Measurements from ENCODE around the gene KRTAP3-3.
"Not testable (repeated sequence)": the region's sequence is repeated elsewhere in the genome, so short reads cannot be mapped to it uniquely, and the experiment has no call there.

The KRTAP3-3 gene

DNA sequence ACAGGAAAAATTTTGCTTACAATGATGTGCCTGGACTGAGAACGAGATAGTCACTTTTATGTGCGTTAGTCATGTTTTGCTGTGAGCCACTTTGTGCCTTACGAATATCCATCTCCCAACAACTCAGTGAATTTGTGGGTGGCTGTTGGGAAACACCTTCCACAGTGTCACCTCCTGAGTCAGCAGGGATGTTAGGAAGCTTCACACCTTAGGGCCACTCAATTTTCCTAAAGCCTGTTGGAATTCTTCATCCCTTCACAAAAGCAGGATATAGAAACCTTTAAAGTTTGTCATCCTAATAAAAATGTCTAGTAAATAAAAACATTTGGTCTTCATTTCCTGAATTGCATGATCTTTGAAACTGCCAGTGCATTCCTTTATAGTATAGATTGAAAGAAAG, 19.2 kb upstream of the KRTAP3-3 start:
- Mint-ChIP-seq H3K4me1 (no peaks in the 10 kb centered on the region), H3K27ac (no peak overlapping the region), H3K4me3 (no peak overlapping the region), H3K27me3 (no peaks in the 10 kb centered on the region), H3K9me3 (no peaks in the 10 kb centered on the region), H3K36me3 (ENCODE audit: low read depth) (no peaks in the 10 kb centered on the region)
- DNase-seq, result no peak
- no peak for ATAC-seq

DNA sequence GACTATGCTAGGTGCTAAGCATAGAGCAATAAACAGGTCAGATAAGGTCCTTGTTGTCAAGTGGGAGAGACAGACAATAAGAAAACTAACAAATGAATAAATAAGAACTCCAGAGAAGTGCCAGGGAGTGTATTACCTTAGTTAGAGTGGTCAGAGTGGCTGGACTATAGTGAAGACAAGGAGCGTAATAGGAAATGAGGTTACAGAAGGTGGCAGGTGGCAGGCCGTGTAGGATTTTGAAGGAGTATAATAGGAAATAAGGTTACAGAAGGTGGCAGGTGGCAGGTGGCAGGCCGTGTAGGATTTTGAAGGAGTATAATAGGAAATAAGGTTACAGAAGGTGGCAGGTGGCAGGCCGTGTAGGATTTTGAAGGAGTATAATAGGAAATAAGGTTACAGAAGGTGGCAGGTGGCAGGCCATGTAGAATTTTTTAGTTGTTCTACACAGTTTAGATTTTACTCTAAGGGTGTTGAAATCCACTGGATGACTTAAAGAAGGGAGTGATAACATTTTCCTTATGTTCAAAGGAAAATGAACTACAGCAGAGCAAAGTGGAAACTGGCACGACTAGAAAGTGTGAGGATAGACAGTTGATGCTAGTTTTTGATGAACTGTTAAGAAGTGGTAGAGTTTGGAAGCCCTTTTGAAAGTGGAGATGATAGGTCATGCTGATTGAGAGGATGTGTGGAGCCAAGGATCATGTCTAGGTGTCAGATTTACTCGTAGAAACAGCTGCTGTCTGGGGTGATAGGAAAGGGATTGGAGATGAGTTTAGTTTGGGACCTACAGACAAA, 18.6 kb upstream of the KRTAP3-3 start:
- Mint-ChIP-seq H3K4me1 (no peaks in the 10 kb centered on the region), H3K4me3 (no peak overlapping the region), H3K27me3 (no peaks in the 10 kb centered on the region), H3K9me3 (no peaks in the 10 kb centered on the region), H3K36me3 (ENCODE audit: low read depth) (no peaks in the 10 kb centered on the region), H3K27ac (no peak overlapping the region)
- DNase-seq, result no peak
- ATAC-seq, result no peak

DNA sequence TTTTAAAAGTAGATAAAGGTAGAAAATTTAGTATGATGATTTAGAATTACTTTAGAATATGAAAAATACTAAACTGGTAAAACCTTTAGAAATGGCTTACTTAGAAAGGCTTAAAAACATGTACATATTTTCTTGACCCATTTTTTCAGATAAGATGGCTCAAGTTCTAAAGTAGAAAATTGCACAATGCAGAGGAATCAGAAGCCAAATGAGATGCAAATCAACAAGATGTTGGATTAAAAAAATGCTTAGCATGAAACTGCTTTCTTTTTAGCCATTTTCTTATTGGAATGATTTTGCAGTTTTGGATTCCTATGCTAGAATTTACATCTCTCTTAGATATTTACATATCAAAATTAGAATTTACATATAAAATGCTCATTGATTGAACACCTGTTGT, 16.5 kb upstream of the KRTAP3-3 start:
- H3K4me3 Mint-ChIP-seq, result no peak overlapping the region
- no peaks in the 10 kb centered on the region for H3K27me3 Mint-ChIP-seq
- H3K27ac Mint-ChIP-seq, result no peak overlapping the region
- H3K36me3 Mint-ChIP-seq (ENCODE audit: low read depth), result no peaks in the 10 kb centered on the region
- DNase-seq (no peak), ATAC-seq (no peak)
- no peaks in the 10 kb centered on the region for H3K4me1 Mint-ChIP-seq
- no peaks in the 10 kb centered on the region for H3K9me3 Mint-ChIP-seq

DNA sequence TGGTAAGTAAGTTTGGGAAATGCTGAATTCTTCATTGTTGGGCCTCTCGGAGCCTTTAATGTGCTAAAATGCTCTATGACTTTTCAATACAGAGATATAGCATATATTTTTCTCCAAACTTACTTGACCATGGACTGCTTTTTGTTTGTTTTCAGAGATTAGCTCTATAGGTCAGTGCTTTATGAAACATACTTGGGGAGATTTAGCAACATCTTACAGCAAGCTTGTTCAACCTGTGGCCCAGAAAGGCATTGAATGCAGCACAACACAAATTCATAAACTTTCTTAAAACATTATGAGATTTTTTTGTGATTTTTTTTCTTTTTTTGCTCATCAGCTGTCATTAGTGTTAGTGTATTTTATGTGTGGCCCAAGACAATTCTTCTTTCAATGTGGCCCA, 16.0 kb upstream of the KRTAP3-3 start:
- no peak for DNase-seq
- H3K4me3 Mint-ChIP-seq, result no peak overlapping the region
- no peaks in the 10 kb centered on the region for H3K4me1 Mint-ChIP-seq

DNA sequence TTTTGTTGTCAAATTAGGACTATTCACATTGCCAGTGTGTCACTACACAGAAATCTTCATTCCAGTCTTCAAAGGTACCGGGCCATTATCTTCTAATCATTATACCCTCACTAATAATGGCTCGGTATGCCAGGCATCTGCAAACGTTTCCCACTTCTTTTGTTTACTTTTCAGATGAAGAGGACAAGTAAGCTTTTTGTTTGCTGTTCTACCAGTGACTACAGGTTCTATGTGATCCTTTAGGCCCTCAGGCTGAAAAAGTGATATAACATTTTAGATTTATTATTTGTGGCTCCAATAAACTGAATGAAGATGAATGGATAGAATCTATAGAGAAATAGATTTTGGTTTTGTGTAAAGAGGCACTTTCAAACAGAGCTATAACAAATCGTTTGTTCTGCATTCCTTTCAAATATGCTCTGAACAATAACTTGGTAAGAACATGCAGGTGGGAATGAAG, 15.4 kb upstream of the KRTAP3-3 start:
- Mint-ChIP-seq H3K27me3 (no peaks in the 10 kb centered on the region), H3K4me1 (no peaks in the 10 kb centered on the region), H3K4me3 (no peak overlapping the region), H3K36me3 (ENCODE audit: low read depth) (no peaks in the 10 kb centered on the region), H3K27ac (no peak overlapping the region), H3K9me3 (no peaks in the 10 kb centered on the region)
- ATAC-seq (no peak), DNase-seq (no peak)

More for the DNA sequence above, 16.0 kb upstream of the KRTAP3-3 start:
- Mint-ChIP-seq H3K9me3 (no peaks in the 10 kb centered on the region), H3K27me3 (no peaks in the 10 kb centered on the region), H3K27ac (no peak overlapping the region), H3K36me3 (ENCODE audit: low read depth) (no peaks in the 10 kb centered on the region)
- no peak for ATAC-seq

DNA sequence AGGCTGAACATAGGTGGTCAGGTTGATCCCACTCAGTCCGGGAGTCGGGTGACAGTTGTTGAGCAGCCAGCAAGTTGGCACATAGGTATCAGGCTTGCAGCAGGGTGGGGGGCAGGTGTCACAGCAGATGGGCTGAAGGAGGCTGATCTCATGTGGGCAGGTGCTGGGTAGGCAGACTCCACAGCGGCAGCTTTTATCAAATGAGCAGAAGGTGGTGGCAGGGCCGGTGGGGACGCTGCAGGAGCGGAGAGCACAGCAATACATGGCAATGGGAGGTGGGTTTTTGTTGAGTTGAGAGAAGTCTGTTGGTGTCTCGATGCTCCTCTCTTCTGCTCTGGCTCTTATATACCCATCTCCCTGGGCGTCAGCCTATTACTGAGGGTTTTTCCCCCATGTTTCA, 14.8 kb upstream of the KRTAP3-3 start, which contains the start of gene KRTAP3-1:
Gene KRTAP3-1 (minus strand): TSS at position 318 of the 400 bp plus-strand sequence. CDS start 54 bp downstream, at position 264.
- H3K27ac Mint-ChIP-seq, result no peak within 1 kb of the TSS
- peaks cover 2% of the 10 kb centered on the region for H3K27me3 Mint-ChIP-seq
- DNase-seq (no peak), ATAC-seq (no peak)
- H3K36me3 Mint-ChIP-seq (ENCODE audit: low read depth), result no peaks in the 10 kb centered on the region
- no peaks in the 10 kb centered on the region for H3K4me1 Mint-ChIP-seq
- no peaks in the 10 kb centered on the region for H3K9me3 Mint-ChIP-seq
- no peak within 1 kb of the TSS for H3K4me3 Mint-ChIP-seq

DNA sequence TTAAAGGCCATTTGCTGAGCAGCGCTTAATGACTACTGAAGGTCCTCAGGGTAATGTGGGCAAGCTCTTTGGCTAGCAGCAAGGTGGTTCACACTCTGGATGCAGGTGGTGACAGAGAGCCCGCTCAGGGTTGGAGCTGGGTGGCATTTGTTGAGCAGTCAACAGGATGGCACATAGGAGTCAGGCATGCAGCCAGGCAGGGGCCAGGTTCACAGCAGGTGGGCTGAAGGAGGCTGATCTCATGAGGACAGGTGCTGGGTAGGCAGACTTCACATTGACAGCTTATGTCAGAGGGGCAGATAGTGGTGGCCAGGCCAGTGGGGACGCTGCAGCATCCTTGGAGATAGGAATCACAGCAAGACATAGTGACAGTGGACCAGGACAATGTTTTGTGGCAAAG, 10.4 kb upstream of the KRTAP3-3 start:
- no peak overlapping the region for H3K4me3 Mint-ChIP-seq
- no peaks in the 10 kb centered on the region for H3K9me3 Mint-ChIP-seq

DNA sequence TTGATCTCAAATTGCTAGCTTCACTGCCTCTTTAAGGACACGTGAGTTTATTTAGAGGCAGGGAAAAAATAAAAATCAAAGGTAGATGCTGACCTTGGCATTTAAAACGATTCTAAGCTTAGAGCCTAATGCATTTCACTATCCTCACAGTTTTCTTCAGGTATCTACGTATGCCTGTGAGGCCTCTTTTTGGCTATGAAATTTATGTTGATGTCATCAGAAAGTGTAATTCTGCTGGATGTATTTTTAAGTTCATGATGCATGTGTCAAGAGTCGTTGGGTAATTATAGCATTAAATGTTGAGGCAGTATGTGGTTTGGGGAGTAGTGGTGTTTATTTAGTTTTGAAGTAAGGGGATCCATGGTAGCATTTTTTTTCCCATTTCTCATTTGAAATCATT, 10.0 kb upstream of the KRTAP3-3 start:
- Mint-ChIP-seq H3K27ac (no peak overlapping the region), H3K27me3 (peaks cover 20% of the 10 kb centered on the region), H3K4me3 (no peak overlapping the region), H3K4me1 (no peaks in the 10 kb centered on the region), H3K9me3 (no peaks in the 10 kb centered on the region), H3K36me3 (ENCODE audit: low read depth) (no peaks in the 10 kb centered on the region)
- DNase-seq, result no peak
- ATAC-seq, result no peak

More for the DNA sequence above, 10.4 kb upstream of the KRTAP3-3 start:
- no peak for DNase-seq
- H3K36me3 Mint-ChIP-seq (ENCODE audit: low read depth), result no peaks in the 10 kb centered on the region
- H3K27me3 Mint-ChIP-seq, result peaks cover 19% of the 10 kb centered on the region
- ATAC-seq, result no peak
- H3K27ac Mint-ChIP-seq, result no peak overlapping the region
- no peaks in the 10 kb centered on the region for H3K4me1 Mint-ChIP-seq

DNA sequence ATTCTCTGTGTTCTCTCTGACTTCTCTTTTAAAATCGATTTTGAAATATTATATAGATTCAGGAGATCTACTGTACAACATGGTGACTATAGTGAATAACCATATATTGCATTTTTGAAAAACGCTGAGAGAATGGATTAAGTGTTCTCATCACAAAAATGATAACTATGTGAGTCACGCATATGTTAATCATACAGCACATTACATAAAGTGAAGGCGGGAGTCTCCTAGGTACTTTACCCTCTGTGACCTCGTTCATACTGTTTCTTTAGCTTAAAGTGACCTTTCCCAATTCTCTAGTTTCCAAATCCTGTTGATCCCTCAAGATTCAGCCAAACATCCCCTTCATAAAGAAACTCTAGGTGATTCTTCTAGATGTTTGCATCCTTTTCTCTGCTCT, 8.8 kb upstream of the KRTAP3-3 start:
- H3K9me3 Mint-ChIP-seq, result no peaks in the 10 kb centered on the region
- ATAC-seq (no peak), DNase-seq (no peak)
- H3K4me1 Mint-ChIP-seq, result no peaks in the 10 kb centered on the region
- H3K27ac Mint-ChIP-seq, result no peak overlapping the region
- H3K36me3 Mint-ChIP-seq (ENCODE audit: low read depth), result no peaks in the 10 kb centered on the region
- H3K27me3 Mint-ChIP-seq, result peaks cover 26% of the 10 kb centered on the region
- no peak overlapping the region for H3K4me3 Mint-ChIP-seq

DNA sequence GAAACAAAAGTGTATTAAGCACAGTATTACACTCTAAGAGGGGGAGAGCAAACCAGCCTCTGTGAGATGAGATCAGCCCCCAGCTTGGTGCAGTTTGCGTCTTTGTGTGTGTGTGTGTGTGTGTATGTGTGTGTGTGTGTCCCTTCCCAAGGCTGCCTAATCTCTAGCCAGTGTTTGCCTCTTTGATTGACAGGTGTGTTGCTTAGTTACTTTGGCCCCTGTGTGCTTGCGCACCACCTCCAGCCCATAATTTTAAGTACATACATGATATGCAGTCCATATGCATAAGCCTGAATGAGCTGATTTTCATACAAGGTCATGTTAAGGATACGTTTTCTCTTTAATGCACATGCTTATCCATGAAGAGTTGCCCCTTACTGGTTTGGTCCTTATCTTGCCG, 7.8 kb upstream of the KRTAP3-3 start:
- Mint-ChIP-seq H3K27ac (no peak overlapping the region), H3K27me3 (peaks cover 33% of the 10 kb centered on the region), H3K4me1 (no peaks in the 10 kb centered on the region), H3K9me3 (no peaks in the 10 kb centered on the region), H3K4me3 (no peak overlapping the region), H3K36me3 (ENCODE audit: low read depth) (no peaks in the 10 kb centered on the region)
- no peak for ATAC-seq
- no peak for DNase-seq

DNA sequence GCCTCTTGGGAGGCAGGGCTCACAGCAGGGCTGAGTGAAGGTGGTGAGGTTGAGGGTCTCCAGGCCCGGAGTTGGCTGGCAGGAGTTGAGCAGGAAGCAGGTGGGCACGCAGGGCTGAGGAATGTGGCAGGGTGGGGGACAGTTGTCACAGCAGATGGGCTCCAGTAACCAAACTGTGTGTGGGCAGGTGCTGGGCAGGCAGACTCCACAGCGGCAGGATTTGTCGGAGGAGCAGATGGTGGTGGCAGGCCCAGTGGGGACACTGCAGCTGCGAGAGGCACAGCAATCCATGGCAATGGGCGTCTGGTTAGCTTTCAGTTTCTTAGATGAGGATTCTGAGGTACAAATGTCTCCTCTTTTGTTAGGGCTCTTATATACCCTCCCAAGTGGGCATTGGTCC, 5.6 kb upstream of the KRTAP3-3 start, which contains the start of gene KRTAP3-2:
Gene KRTAP3-2 (minus strand): TSS at position 344 of the 400 bp plus-strand sequence. CDS start 53 bp downstream, at position 291.
- not testable (repeated sequence) for H3K27ac Mint-ChIP-seq; ATAC-seq; H3K4me3 Mint-ChIP-seq; H3K36me3 Mint-ChIP-seq (ENCODE audit: low read depth); H3K9me3 Mint-ChIP-seq; DNase-seq; H3K4me1 Mint-ChIP-seq
- H3K27me3 Mint-ChIP-seq, result peaks cover 41% of the 10 kb centered on the region

DNA sequence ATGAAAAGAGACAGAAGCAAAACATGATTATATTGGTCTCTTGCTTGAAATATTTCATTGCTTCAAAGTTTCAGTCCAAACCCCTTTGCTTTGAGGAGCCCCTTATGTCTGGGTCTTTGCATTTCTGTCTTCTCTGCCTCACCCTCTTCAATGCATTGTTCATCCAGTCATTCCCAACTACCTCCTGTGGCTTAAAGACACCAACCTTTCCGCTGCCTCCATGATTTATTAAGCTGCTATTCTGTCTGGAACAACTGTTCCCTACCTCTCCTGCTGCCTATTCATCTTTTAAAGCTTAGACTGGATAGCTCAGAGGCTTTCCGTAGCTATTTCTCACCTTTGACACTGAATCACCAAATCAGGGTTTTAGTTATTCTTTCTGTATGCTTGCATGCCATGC, 3.4 kb upstream of the KRTAP3-3 start:
- Mint-ChIP-seq H3K36me3 (ENCODE audit: low read depth) (no peaks in the 10 kb centered on the region), H3K27ac (no peak overlapping the region), H3K4me3 (no peak overlapping the region), H3K9me3 (no peaks in the 10 kb centered on the region), H3K27me3 (peaks cover 51% of the 10 kb centered on the region), H3K4me1 (no peaks in the 10 kb centered on the region)
- no peak for DNase-seq
- no peak for ATAC-seq

DNA sequence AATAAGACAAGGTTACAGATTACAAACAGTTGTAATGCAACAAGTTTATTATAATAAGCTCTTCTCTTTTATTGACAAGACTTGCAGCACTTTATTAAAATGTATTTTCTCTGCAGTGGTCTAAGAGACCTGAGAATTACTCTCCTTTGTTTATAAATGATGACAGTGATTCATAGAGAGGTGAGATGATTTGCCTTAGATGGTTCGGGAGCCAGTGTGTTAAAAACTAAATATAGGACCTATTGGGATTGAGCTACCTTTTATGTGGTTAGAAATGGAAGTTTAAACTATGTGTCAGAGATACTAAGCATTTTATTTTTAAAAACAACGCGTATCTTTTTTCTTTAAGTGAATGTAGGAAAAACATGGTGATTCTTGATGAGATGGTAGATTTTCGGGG, 2.9 kb upstream of the KRTAP3-3 start:
- ATAC-seq, result no peak

DNA sequence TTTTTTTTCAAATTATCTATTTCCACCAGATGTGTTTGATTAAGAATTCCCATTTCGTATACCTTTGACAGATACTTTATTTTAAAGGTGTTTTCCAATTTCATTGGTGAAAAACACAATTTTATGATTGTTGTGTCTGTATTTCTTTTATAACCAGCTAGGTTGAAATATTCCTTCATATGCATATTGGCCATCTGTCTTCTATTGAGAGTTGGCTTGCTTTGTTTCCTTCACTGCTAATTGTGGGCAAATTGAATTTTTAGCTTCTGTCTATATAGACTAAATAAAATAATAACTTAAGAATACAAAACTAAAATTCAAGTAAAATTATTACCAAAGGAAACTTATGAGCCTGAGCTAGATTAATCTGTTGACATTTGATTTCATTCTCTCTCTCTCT, 1.2 kb upstream of the KRTAP3-3 start:
- H3K27ac Mint-ChIP-seq, result no peak overlapping the region
- H3K36me3 Mint-ChIP-seq (ENCODE audit: low read depth), result no peaks in the 10 kb centered on the region

More for the DNA sequence above, 2.9 kb upstream of the KRTAP3-3 start:
- H3K4me3 Mint-ChIP-seq, result no peak overlapping the region
- no peaks in the 10 kb centered on the region for H3K9me3 Mint-ChIP-seq
- peaks cover 49% of the 10 kb centered on the region for H3K27me3 Mint-ChIP-seq
- no peak for DNase-seq
- no peaks in the 10 kb centered on the region for H3K36me3 Mint-ChIP-seq (ENCODE audit: low read depth)
- H3K27ac Mint-ChIP-seq, result no peak overlapping the region
- H3K4me1 Mint-ChIP-seq, result no peaks in the 10 kb centered on the region

DNA sequence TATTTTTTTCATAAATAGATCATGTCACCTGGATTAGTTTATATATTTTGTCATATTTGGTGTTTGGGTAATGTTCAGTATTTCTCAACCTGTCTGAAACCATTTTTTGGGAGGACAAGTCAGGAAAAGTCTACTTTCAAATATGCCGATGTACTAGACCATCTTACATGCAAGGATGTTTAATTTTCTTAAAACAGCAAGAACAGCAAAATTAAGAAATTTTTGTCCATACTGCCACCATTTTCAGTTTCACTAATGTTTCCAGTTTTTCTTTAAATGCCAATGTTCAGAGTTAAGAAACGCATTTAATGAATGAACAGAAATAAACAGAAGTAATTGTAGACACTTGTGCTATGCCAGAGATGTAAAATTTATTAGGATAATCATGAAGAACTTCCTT, 880 bp downstream of the KRTAP3-3 start:
- ATAC-seq (no peak), DNase-seq (no peak)
- Mint-ChIP-seq H3K4me1 (no peaks in the 10 kb centered on the region), H3K27me3 (peaks cover 32% of the 10 kb centered on the region), H3K4me3 (no peak overlapping the region), H3K27ac (no peak overlapping the region), H3K9me3 (no peaks in the 10 kb centered on the region), H3K36me3 (ENCODE audit: low read depth) (no peaks in the 10 kb centered on the region)

More for the DNA sequence above, 1.2 kb upstream of the KRTAP3-3 start:
- no peaks in the 10 kb centered on the region for H3K4me1 Mint-ChIP-seq
- ATAC-seq (no peak), DNase-seq (no peak)
- no peak overlapping the region for H3K4me3 Mint-ChIP-seq
- no peaks in the 10 kb centered on the region for H3K9me3 Mint-ChIP-seq
- peaks cover 41% of the 10 kb centered on the region for H3K27me3 Mint-ChIP-seq

Measured in activated naive CD8-positive, alpha-beta T cell treated with anti-CD3 and anti-CD28 coated beads, Interleukin-2, amount 50 U/mL, for 24 hours (primary cell).